GM11168 (cell line): Measurements from ENCODE around the gene TENT5C.

Source experiments
- in situ Hi-C: fragments of 300-500 bp; cut with MboI; formaldehyde crosslinking; loops from one replicate; pipeline ENCODE4 v1.12.0; 2022; ENCODE audit warnings: low sequenced_read_pairs; ENCODE audit not compliant: unreplicated experiment

Gene TENT5C

DNA sequence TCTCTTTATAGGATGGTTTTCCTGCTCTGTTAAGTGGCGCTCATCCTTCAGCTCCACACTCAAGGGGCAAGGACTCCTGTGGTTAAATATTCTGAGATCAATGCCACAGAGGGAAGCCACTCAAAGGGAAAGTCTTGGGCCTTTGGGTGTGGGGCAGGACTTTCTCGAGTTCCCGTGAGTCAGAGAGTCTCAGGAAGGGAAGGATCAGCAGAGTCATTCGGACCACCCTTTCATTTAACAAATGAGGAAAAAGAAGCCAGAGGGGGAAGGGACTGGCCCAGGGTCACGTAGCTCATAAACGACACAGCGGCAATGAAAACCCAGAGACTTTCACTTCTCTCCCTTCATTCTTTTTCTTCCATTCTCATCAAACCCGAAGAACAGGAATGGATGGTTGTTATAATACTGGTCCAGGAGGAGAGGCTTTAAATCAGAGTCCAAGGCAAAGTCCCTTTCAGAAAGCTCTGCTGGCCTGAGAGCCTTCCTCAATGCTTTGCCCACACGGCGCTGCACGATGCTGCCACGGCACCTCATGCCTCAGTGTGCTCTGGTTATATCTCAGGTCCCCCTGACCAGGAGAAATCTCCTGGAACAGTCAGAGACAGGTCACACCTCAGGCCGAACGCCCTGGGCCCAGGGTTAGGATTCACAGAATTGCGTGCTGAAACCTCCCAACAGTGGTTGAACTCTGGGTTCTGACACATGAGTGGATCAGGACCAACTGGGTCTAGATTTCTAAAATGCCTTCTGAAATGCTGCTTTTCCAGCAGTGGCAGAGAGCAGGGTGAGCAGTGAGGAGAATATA lies 65.3 kb downstream of the TENT5C start:
- in situ Hi-C loops: loop anchor here (10.0 kb wide), 1 partner anchor 136 kb away; no protein-coding TSS in a partner anchor

DNA sequence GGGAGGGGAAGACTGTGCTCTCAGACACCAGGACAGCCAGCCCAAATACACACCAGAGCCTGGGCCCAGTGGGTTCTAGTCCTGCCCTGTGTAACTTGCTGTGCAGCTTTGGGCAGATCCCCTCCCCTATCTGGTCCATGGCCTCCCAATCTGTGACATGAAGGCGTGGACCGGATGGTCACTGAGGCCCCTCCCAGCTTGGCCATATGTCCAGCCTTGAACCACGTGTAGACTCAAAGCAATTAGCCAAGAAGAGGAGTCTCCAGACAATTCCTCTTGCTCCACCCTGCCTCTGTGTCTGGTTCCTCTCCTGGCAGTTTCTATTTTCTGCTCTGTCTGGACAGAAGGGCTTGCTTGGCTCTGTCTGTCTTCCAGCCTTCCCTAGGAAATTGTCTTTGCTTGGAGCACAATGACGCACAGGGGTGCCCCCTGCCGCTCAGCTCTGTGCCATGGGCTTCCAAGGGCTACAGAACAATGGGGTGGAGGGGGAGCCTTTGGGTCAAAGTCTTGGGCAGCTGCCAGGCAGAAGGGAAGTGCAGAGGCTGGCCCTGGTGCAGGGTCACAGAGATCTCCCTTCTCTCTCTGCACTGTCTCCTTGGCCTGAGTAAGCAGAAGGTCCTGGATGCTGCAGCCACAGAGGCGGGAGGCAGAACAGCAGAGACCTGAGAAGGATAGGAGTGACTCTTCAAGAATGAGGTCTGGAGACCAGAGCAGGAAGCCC lies 66.1 kb downstream of the TENT5C start:
- in situ Hi-C loops: loop anchor here (10.0 kb wide), 1 partner anchor 137 kb away; no protein-coding TSS in a partner anchor

DNA sequence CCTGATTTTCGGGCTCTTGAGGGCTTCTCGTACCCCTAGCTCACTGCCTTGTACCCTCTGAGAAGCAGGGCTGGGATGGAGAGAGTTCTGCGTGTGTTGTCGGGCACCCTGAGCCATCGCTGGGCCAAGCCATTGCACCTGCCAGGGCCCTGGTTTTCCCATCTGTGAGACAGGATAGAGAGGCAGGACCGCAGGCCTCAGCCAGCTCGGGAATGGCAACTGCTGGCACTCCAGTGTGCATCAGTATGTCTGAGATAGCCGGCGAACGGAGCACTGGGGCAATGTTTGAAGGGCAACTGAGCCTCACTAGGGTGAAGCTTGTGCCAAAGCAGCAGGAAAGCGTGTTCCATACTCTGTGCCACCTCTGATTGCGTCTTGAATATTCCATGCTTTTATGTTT lies 66.9 kb downstream of the TENT5C start:
- in situ Hi-C loops: loop anchor here (10.0 kb wide), 1 partner anchor 138 kb away; no protein-coding TSS in a partner anchor

DNA sequence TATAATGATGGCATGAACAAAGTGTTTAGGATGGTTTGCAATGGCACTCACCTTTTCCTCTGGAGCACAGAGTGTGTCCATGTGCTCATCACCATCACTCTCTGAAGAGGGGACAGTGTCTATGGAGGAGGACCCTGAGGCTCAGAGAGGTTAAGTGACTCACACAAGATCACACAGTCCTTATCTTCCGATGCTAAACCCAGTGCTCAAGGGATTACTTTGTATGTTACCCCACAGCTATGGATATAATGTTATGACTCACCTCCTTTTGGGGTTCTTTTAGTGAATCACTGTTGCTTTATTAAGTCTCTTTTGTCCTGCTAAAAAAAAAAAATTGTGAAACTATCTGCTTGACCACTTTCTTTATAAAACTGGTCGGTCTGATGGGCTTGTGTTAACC lies 67.6 kb downstream of the TENT5C start:
- in situ Hi-C loops: loop anchor here (10.0 kb wide), 1 partner anchor 139 kb away; no protein-coding TSS in a partner anchor

DNA sequence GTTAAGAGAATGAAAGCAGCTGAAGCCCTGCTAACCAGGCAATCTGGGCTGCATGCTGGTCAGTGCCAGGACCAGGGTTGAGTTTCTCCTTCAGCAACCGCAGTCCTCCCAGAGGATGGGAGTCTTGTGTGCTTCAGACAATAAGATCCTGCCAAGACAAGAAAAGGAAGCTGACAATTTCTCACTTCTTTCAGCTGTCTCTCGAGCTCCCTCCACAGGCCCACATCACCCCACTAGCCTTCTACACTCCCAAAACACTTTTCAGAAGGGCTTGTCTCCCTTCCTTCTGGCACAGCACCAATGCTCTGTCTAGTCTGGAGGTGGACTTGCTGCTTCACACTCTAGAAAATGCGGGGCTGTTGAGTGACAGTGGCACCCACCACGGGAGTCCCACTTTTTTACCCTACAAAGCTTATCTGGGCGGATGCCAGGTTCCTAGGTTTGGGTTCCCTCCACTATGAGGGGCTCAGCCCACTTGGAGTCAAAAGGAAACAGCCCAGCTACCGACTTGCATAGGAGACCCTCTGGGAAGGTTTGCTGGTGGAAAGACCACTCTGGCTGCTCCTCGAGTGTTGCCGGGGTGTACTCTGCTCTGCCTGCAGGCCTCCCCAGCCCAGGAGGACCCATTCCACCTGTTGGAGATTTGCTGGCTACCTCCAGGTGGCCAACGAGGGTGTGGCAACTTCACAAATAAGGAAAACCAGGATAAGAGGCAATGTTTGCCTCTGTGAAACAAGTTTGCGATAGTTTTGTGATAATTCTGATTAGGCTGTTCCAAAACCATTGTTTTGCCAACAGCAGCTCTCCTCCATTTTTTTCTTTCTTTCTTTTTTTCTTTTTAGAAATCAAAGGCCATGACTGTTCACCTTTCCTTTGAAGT lies 68.9 kb downstream of the TENT5C start:
- in situ Hi-C loops: loop anchor here (10.0 kb wide), 1 partner anchor 140 kb away; no protein-coding TSS in a partner anchor

DNA sequence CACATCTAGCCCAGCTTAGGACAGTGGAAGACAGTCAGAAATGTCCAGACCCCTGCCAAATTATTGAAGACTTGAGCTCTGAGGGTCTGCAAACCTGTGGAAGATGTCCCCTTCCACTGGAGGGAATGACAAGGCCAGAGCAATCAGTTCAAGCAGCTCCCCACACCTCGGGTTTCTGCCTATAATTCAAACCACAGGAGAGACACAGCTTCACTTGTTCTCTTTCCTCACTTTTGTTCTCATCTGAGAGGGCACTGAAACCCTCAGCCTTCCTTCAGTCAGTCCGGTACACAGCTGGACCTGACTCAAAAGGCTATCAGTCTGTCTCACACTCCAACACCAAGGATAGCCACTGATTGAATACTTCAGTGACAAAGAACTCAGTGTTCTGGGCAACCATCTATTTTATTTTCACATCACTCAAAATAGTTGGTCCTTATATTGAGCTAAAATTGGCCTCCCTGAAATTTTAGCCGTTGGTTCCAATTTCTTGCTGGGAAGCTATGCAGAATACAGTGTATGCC lies 70.1 kb downstream of the TENT5C start:
- in situ Hi-C loops: loop anchor here (10.0 kb wide), 1 partner anchor 141 kb away; no protein-coding TSS in a partner anchor

DNA sequence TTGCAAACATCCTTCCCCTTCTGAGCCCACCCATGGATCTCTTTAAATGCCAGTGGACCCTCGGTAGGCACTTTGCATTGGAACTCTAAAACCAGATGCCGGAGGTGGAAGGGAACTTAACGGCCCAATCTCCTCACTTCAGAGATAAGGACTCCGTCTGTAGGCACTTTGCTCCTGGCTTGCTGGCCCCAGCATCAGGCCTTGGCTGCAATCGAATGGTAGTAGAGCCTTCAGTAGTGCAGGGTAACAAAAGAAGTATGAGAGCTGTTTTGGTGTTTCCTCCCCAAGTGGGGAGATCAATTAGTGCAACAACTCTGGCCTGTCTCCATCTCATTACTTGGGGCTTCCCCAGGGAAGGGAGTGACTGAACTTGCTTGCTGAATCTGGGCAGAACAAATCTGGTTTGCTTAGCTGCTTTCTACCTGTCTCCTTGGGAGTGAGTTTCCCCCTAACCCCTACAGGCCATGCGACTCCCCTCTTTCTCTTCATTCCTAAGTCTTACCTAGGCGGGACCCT lies 70.8 kb downstream of the TENT5C start:
- in situ Hi-C loops: loop anchor here (10.0 kb wide), 1 partner anchor 142 kb away; no protein-coding TSS in a partner anchor
